Psoas muscle (tissue), 8 donors: Measurements from ENCODE around the gene GRSF1. TPM values are rescaled to one million over a fixed set of nuclear protein-coding genes. Genes with fewer than 3 reads are reported as not detected.

Source experiments
- ATAC-seq, 4 donors: fragments of 200-7000 bp; cut with Tn5 transposase; one replicate each; pipeline ENCODE4 v1.9.1; 2020; ENCODE audit warnings: moderate library complexity in 3 of 4, mild to moderate bottlenecking in 2 of 4
- DNase-seq, 2 donors: peaks; one replicate each; pipeline ENCODE4 v3.0.0-alpha.2; 2020
- H3K27ac ChIP-seq: fragments of 200-600 bp; one replicate; pipeline ENCODE4 v1.8.0; 2022
- H3K27me3 ChIP-seq, 3 donors: fragments of 200-600 bp in 1 of 3; one replicate each; pipeline versions ENCODE4 v1.6.1 to v1.8.0; 2013 to 2022; ENCODE audit warnings: low read length in 2 of 3, mild to moderate bottlenecking in 2 of 3, moderate library complexity in 1 of 3; ENCODE audit not compliant: insufficient read depth in 3 of 3
- H3K36me3 ChIP-seq, 2 donors: fragments of 200-600 bp in 1 of 2; one replicate each; pipeline versions ENCODE4 v1.6.1 to v1.8.0; 2013 to 2022; ENCODE audit warnings: low read depth in 1 of 2, mild to moderate bottlenecking in 1 of 2, moderate library complexity in 1 of 2; ENCODE audit not compliant: insufficient read depth in 1 of 2
- H3K4me1 ChIP-seq: fragments of 200-600 bp; one replicate; pipeline ENCODE4 v1.8.0; 2022
- H3K4me3 ChIP-seq: fragments of 200-600 bp; one replicate; pipeline ENCODE4 v1.8.0; 2022; ENCODE audit warnings: mild to moderate bottlenecking
- H3K9me3 ChIP-seq: fragments of 200-600 bp; one replicate; pipeline ENCODE4 v1.8.0; 2022
- CTCF ChIP-seq: fragments of 200-600 bp; IDR thresholded peaks from one replicate; pipeline ENCODE4 v1.8.0; 2022; ENCODE audit warnings: antibody characterized with exemption
- WGBS, 3 donors: extraction: QIAGEN DNeasy Blood & Tissue Kit; methylation state at CpG; one replicate each; pipeline versions ENCODE4 v1.1.6 to v1.1.7; 2013; 5-methylcytosine and 5-hydroxymethylcytosine counted together
- intact Hi-C, 2 donors: fragments of 100-400 bp; cut with DNase I; formaldehyde crosslinking; loops; one replicate each; pipeline versions ENCODE4 v1.11.0 to v1.14.2; 2022
- polyA plus RNA-seq, 3 donors: library from polyadenylated mRNA; stranded (reverse); fragments of 200-250 nt; gene quantifications; one replicate each; pipeline ENCODE4 v1.2.3, GENCODE V29; 2013
- total RNA-seq, 4 donors: library from RNA; stranded (reverse); fragmentation: NEBNext Ultra II Directional in 2 of 4; extraction: Animal tissue kit (Norgen Biotek cat#: 25700) in 2 of 4; gene quantifications; one replicate each; pipeline versions ENCODE4 v1.2.1 to v1.2.4, GENCODE V29; 2021 to 2023
- donor health status: healthy with polysubstance abuse.
- donor health status: DM: no; HTN: no; CAD: no; lungs with moderate emphysema.
- donor health status: Bipolar disorder and iron deficiency.
- donor health status: healthy.
- donor health status: DM: yes; HTN: yes; CAD: no.
- donor health status: DM: no; HTN: no; CAD: no.
- donor health status: DM: no; HTN: no; CAD: no.
- donor health status: DM: yes; HTN: yes; CAD: no.

Gene GRSF1
- total and polyA plus RNA-seq, 7 donors: 85.2 to 144 (median 122) TPM

- Histone ChIP-seq H3K4me1 (no peaks in the 10 kb centered on the region), H3K4me3 (no peak overlapping the region), H3K9me3 (no peaks in the 10 kb centered on the region), H3K27me3 (no peaks in the 10 kb centered on the region), H3K36me3 (no peaks in the 10 kb centered on the region), H3K27ac (no peak overlapping the region)
- DNase-seq: no peak
- WGBS, 3 donors: 90 to 94% (median 91%) methylated on average over 19 of the region's 19 CpGs
- ATAC-seq: no peak
- intact Hi-C loops: no loop called here
- TF ChIP-seq CTCF: no peak
Measured at GRCh38 chr4:70874268-70875156, 34.8 kb upstream of the GRSF1 start.

- Histone ChIP-seq H3K27me3 (no peaks in the 10 kb centered on the region), H3K36me3 (no peaks in the 10 kb centered on the region), H3K4me3 (no peak overlapping the region), H3K4me1 (no peaks in the 10 kb centered on the region), H3K27ac (no peak overlapping the region), H3K9me3 (no peaks in the 10 kb centered on the region)
- WGBS, 3 donors: 82 to 84% (median 82%) methylated on average over 3 of the region's 3 CpGs
- TF ChIP-seq CTCF: no peak
- intact Hi-C loops: no loop called here
- DNase-seq (no peak), ATAC-seq (no peak)
Measured at GRCh38 chr4:70873216-70873615, 33.5 kb upstream of the GRSF1 start.

- intact Hi-C loops: no loop called here
- TF ChIP-seq CTCF: no peak
- ATAC-seq (no peak), DNase-seq (no peak)
- Histone ChIP-seq H3K27ac (no peak overlapping the region), H3K36me3 (no peaks in the 10 kb centered on the region), H3K27me3 (no peaks in the 10 kb centered on the region), H3K4me3 (no peak overlapping the region), H3K9me3 (no peaks in the 10 kb centered on the region), H3K4me1 (no peaks in the 10 kb centered on the region)
Measured at GRCh38 chr4:70868778-70869177, 29.1 kb upstream of the GRSF1 start.

GRCh38 chr4:70863099-70863790 is 23.6 kb upstream of the GRSF1 start:
- H3K4me1 ChIP-seq: no peaks in the 10 kb centered on the region
- no peak for ATAC-seq

More at GRCh38 chr4:70863099-70863790, 23.6 kb upstream of the GRSF1 start:
- H3K27ac ChIP-seq: no peak overlapping the region
- 66 to 69% (median 67%) methylated on average over 6 of the region's 6 CpGs for WGBS, 3 donors
- H3K27me3 ChIP-seq: no peaks in the 10 kb centered on the region
- DNase-seq: no peak
- no peaks in the 10 kb centered on the region for H3K9me3 ChIP-seq
- H3K36me3 ChIP-seq: no peaks in the 10 kb centered on the region
- intact Hi-C loops: no loop called here
- no peak overlapping the region for H3K4me3 ChIP-seq
- no peak for TF ChIP-seq CTCF
